Muscle of leg (tissue), 11 donors: ENCODE measurements around the gene TRIM56. TPM values are rescaled to one million over a fixed set of nuclear protein-coding genes. Genes with fewer than 3 reads are reported as not detected.
"Not testable (repeated sequence)": the region's sequence is repeated elsewhere in the genome, so short reads cannot be mapped to it uniquely, and the experiment has no call there.

Source experiments
- DNase-seq: peaks from one replicate; pipeline ENCODE4 v3.0.0; 2013
- H3K27ac ChIP-seq: one replicate; pipeline ENCODE4 v1.5.1; 2013; ENCODE audit warnings: mild to moderate bottlenecking, low read length, control low read depth
- H3K27me3 ChIP-seq: one replicate; pipeline ENCODE4 v1.6.1; 2013; ENCODE audit warnings: low read length; ENCODE audit not compliant: control insufficient read depth, insufficient read depth
- H3K36me3 ChIP-seq: one replicate; pipeline ENCODE4 v1.6.1; 2013; ENCODE audit warnings: low read length; ENCODE audit not compliant: control insufficient read depth, insufficient read depth
- H3K4me1 ChIP-seq: one replicate; pipeline ENCODE4 v1.6.1; 2013; ENCODE audit warnings: low read length; ENCODE audit not compliant: control insufficient read depth, insufficient read depth
- H3K4me3 ChIP-seq: one replicate; pipeline ENCODE4 v1.5.1; 2013; ENCODE audit warnings: low read length, control low read depth
- H3K9me3 ChIP-seq: replicated peaks from 2 replicates; pipeline ENCODE4 v1.6.1; 2013; ENCODE audit warnings: low read depth, low read length; ENCODE audit not compliant: control insufficient read depth
- WGBS: methylation state at CpG from one replicate; pipeline ENCODE4 v1.1.5; 2013; ENCODE audit warnings: missing lambda C conversion rate; ENCODE audit not compliant: insufficient coverage; 5-methylcytosine and 5-hydroxymethylcytosine counted together
- polyA plus RNA-seq, 8 donors: library from polyadenylated mRNA; unstranded; fragments of 120-200 nt; gene quantifications; one replicate each; pipeline versions ENCODE4 v1.2.1 to v1.2.3, GENCODE V29; 2013; ENCODE audit warnings: inconsistent platforms in 1 of 8, low replicate concordance in 1 of 8; ENCODE audit not compliant: insufficient read length in 8 of 8, insufficient read depth in 1 of 8
- total RNA-seq: library from RNA; stranded (reverse); fragments of 120-200 nt; gene quantifications from one replicate; pipeline ENCODE4 v1.2.4, GENCODE V29; 2013

Gene TRIM56
- total and polyA plus RNA-seq, 9 donors = 7.2 to 12.7 (median 8.2) TPM

- Histone ChIP-seq H3K4me3 (no peak overlapping the region), H3K27me3 (no peaks in the 10 kb centered on the region), H3K36me3 (no peaks in the 10 kb centered on the region), H3K27ac (no peak overlapping the region), H3K4me1 (peaks cover 25% of the 10 kb centered on the region), H3K9me3 (no peaks in the 10 kb centered on the region)
- DNase-seq = no peak
- WGBS = 67% methylated on average over 1 of the region's 6 CpGs
Observed at GRCh38 chr7:101109368-101109767, 24.1 kb downstream of the TRIM56 start.

GRCh38 chr7:101111261-101111660, 26.0 kb downstream of the TRIM56 start:
- Histone ChIP-seq H3K9me3 (no peaks in the 10 kb centered on the region), H3K27me3 (no peaks in the 10 kb centered on the region), H3K36me3 (no peaks in the 10 kb centered on the region), H3K4me1 (peaks cover 23% of the 10 kb centered on the region), H3K27ac (no peak overlapping the region), H3K4me3 (no peak overlapping the region)
- DNase-seq = no peak
- WGBS = 77% methylated on average over 3 of the region's 5 CpGs

GRCh38 chr7:101112233-101112632, 27.0 kb downstream of the TRIM56 start:
- Histone ChIP-seq H3K4me3 (no peak overlapping the region), H3K36me3 (no peaks in the 10 kb centered on the region), H3K27me3 (no peaks in the 10 kb centered on the region), H3K4me1 (peaks cover 26% of the 10 kb centered on the region), H3K27ac (peak overlapping the region; percentile 55), H3K9me3 (no peaks in the 10 kb centered on the region)
- WGBS = 43% methylated on average over 7 of the region's 11 CpGs
- peak; percentile 50 for DNase-seq

- H3K27me3 ChIP-seq, H3K9me3 ChIP-seq, DNase-seq, H3K27ac ChIP-seq, H3K36me3 ChIP-seq, H3K4me3 ChIP-seq: not testable (repeated sequence)
- H3K4me1 ChIP-seq = peaks cover 32% of the 10 kb centered on the region
- WGBS = 67% methylated on average over 1 of the region's 7 CpGs
Observed at GRCh38 chr7:101113140-101113539, 27.9 kb downstream of the TRIM56 start.

GRCh38 chr7:101113836-101114235, 28.6 kb downstream of the TRIM56 start:
- no peak overlapping the region for H3K27ac ChIP-seq
- no peaks in the 10 kb centered on the region for H3K9me3 ChIP-seq
- H3K36me3 ChIP-seq = no peaks in the 10 kb centered on the region
- H3K4me1 ChIP-seq = peaks cover 26% of the 10 kb centered on the region
- no peaks in the 10 kb centered on the region for H3K27me3 ChIP-seq
- no peak for DNase-seq
- no peak overlapping the region for H3K4me3 ChIP-seq
- WGBS = 69% methylated on average over 2 of the region's 11 CpGs

GRCh38 chr7:101114492-101114891, 29.2 kb downstream of the TRIM56 start:
- Histone ChIP-seq H3K9me3 (no peaks in the 10 kb centered on the region), H3K36me3 (no peaks in the 10 kb centered on the region), H3K27ac (no peak overlapping the region), H3K4me1 (peaks cover 20% of the 10 kb centered on the region), H3K4me3 (no peak overlapping the region), H3K27me3 (no peaks in the 10 kb centered on the region)
- 32% methylated on average over 2 of the region's 8 CpGs for WGBS
- no peak for DNase-seq

- H3K27ac ChIP-seq = no peak overlapping the region
- H3K36me3 ChIP-seq = no peaks in the 10 kb centered on the region
- no peak overlapping the region for H3K4me3 ChIP-seq
- peaks cover 20% of the 10 kb centered on the region for H3K4me1 ChIP-seq
- H3K27me3 ChIP-seq = no peaks in the 10 kb centered on the region
- H3K9me3 ChIP-seq = no peaks in the 10 kb centered on the region
- DNase-seq = no peak
- WGBS = 86% methylated on average over 2 of the region's 3 CpGs
Observed at GRCh38 chr7:101115215-101115614, 29.9 kb downstream of the TRIM56 start.

- no peaks in the 10 kb centered on the region for H3K36me3 ChIP-seq
- H3K4me3 ChIP-seq = no peak overlapping the region
- peaks cover 28% of the 10 kb centered on the region for H3K4me1 ChIP-seq
- no peaks in the 10 kb centered on the region for H3K9me3 ChIP-seq
- no peaks in the 10 kb centered on the region for H3K27me3 ChIP-seq
- no peak for DNase-seq
- WGBS = 64% methylated on average over 6 of the region's 10 CpGs
- no peak overlapping the region for H3K27ac ChIP-seq
Observed at GRCh38 chr7:101116898-101117297, 31.6 kb downstream of the TRIM56 start.

GRCh38 chr7:101118856-101119255, 33.6 kb downstream of the TRIM56 start:
- DNase-seq = no peak
- H3K9me3 ChIP-seq = no peaks in the 10 kb centered on the region
- H3K27ac ChIP-seq = no peak overlapping the region
- 80% methylated on average over 1 of the region's 3 CpGs for WGBS
- no peaks in the 10 kb centered on the region for H3K36me3 ChIP-seq
- H3K4me3 ChIP-seq = no peak overlapping the region
- H3K4me1 ChIP-seq = peaks cover 36% of the 10 kb centered on the region
- no peaks in the 10 kb centered on the region for H3K27me3 ChIP-seq

GRCh38 chr7:101119876-101120275, 34.6 kb downstream of the TRIM56 start:
- H3K36me3 ChIP-seq = no peaks in the 10 kb centered on the region
- no peaks in the 10 kb centered on the region for H3K9me3 ChIP-seq
- no peak overlapping the region for H3K27ac ChIP-seq
- DNase-seq = no peak
- H3K4me3 ChIP-seq = no peak overlapping the region
- peaks cover 43% of the 10 kb centered on the region for H3K4me1 ChIP-seq
- WGBS = 82% methylated on average over 1 of the region's 10 CpGs
- no peaks in the 10 kb centered on the region for H3K27me3 ChIP-seq

GRCh38 chr7:101120315-101120714, 35.0 kb downstream of the TRIM56 start:
- WGBS = 80% methylated on average over 1 of the region's 4 CpGs
- peaks cover 45% of the 10 kb centered on the region for H3K4me1 ChIP-seq
- no peaks in the 10 kb centered on the region for H3K27me3 ChIP-seq
- no peak overlapping the region for H3K27ac ChIP-seq
- DNase-seq = no peak
- no peaks in the 10 kb centered on the region for H3K9me3 ChIP-seq
- no peak overlapping the region for H3K4me3 ChIP-seq
- H3K36me3 ChIP-seq = no peaks in the 10 kb centered on the region
